ENCODE data around the gene STAT3. TPM values are rescaled to one million over a fixed set of nuclear protein-coding genes. Genes with fewer than 3 reads are reported as not detected.
"Not testable (repeated sequence)": the region's sequence is repeated elsewhere in the genome, so short reads cannot be mapped to it uniquely, and the experiment has no call there.

Gene STAT3
- total and polyA plus RNA-seq, 5 donors, result 46.9 to 192 (median 102) TPM

- DNase-seq, result no peak
- 65% methylated on average over 9 of the region's 9 CpGs for WGBS
- Histone ChIP-seq H3K4me1 (ENCODE audit: control insufficient read depth, insufficient read depth, low read length) (no peaks in the 10 kb centered on the region), H3K4me3 (ENCODE audit: low read length) (no peak overlapping the region), H3K27me3 (ENCODE audit: control insufficient read depth, insufficient read depth) (no peaks in the 10 kb centered on the region), H3K27ac (ENCODE audit: low read length) (no peak overlapping the region), H3K9me3 (ENCODE audit: control insufficient read depth, low read length) (no peaks in the 10 kb centered on the region)
- intact Hi-C loops (cut with DNase I), result no loop called here
- ATAC-seq, result no peak
Measured at GRCh38 chr17:42266918-42267766, 121.1 kb downstream of the STAT3 start.

- H3K4me3 ChIP-seq (ENCODE audit: low read length), result no peak overlapping the region
- WGBS, result 90% methylated on average over 2 of the region's 2 CpGs
- intact Hi-C loops (cut with DNase I), result no loop called here
Measured at GRCh38 chr17:42266462-42266861, 121.8 kb downstream of the STAT3 start.

GRCh38 chr17:42264366-42264765 lies 123.9 kb downstream of the STAT3 start:
- ATAC-seq; H3K27ac ChIP-seq (ENCODE audit: low read length); DNase-seq; H3K4me3 ChIP-seq (ENCODE audit: low read length); H3K9me3 ChIP-seq (ENCODE audit: control insufficient read depth, low read length); H3K4me1 ChIP-seq (ENCODE audit: control insufficient read depth, insufficient read depth, low read length); intact Hi-C loops (cut with DNase I); H3K27me3 ChIP-seq (ENCODE audit: control insufficient read depth, insufficient read depth): not testable (repeated sequence)
- no CpG with 5 or more reads among the region's 4 CpGs for WGBS

More at GRCh38 chr17:42266462-42266861, 121.8 kb downstream of the STAT3 start:
- Histone ChIP-seq H3K27ac (ENCODE audit: low read length) (no peak overlapping the region), H3K27me3 (ENCODE audit: control insufficient read depth, insufficient read depth) (no peaks in the 10 kb centered on the region), H3K4me1 (ENCODE audit: control insufficient read depth, insufficient read depth, low read length) (no peaks in the 10 kb centered on the region), H3K9me3 (ENCODE audit: control insufficient read depth, low read length) (no peaks in the 10 kb centered on the region)
- no peak for DNase-seq
- ATAC-seq, result no peak

Other genes starting within 250 kb of the STAT3 start
- 10 to 100 TPM; 39.9 to 58.1 (median 53.8) TPM for gene RAB5C, start 233.5 kb downstream of the STAT3 start, total RNA-seq
- gene RAB5C, start 233.5 kb downstream of the STAT3 start, polyA plus RNA-seq, result 55.0 TPM
- under 1 TPM in 3 of 4 donors, not detected in 1; 0.06 to 0.28 (median 0.14) TPM for gene KCNH4, start 207.3 kb downstream of the STAT3 start, total RNA-seq
- gene KCNH4, start 207.3 kb downstream of the STAT3 start, polyA plus RNA-seq, result 0.14 TPM
- not detected for gene HCRT, start 203.0 kb downstream of the STAT3 start, total RNA-seq
- gene HCRT, start 203.0 kb downstream of the STAT3 start, polyA plus RNA-seq, result not detected
- gene GHDC, start 193.9 kb downstream of the STAT3 start, total RNA-seq, result 10 to 100 TPM; 11.5 to 15.4 (median 13.1) TPM
- 10.5 TPM for gene GHDC, start 193.9 kb downstream of the STAT3 start, polyA plus RNA-seq
- gene STAT5B, start 112.1 kb downstream of the STAT3 start, total RNA-seq, result 10 to 100 TPM; 39.4 to 46.3 (median 40.5) TPM
- 19.7 TPM for gene STAT5B, start 112.1 kb downstream of the STAT3 start, polyA plus RNA-seq
- 10 to 100 TPM; 20.8 to 30.5 (median 23.3) TPM for gene STAT5A, start 99.9 kb downstream of the STAT3 start, total RNA-seq
- gene STAT5A, start 99.9 kb downstream of the STAT3 start, polyA plus RNA-seq, result 8.1 TPM
- 100 to 1,000 TPM; 173 to 256 (median 203) TPM for gene CAVIN1, start 34.8 kb upstream of the STAT3 start, total RNA-seq
- gene CAVIN1, start 34.8 kb upstream of the STAT3 start, polyA plus RNA-seq, result 153 TPM
- gene ATP6V0A1, start 70.4 kb upstream of the STAT3 start, total RNA-seq, result 10 to 100 TPM; 42.1 to 57.7 (median 48.8) TPM
- 33.4 TPM for gene ATP6V0A1, start 70.4 kb upstream of the STAT3 start, polyA plus RNA-seq
- 10 to 100 TPM; 11.3 to 18.8 (median 15.0) TPM for gene NAGLU, start 147.8 kb upstream of the STAT3 start, total RNA-seq
- 13.7 TPM for gene NAGLU, start 147.8 kb upstream of the STAT3 start, polyA plus RNA-seq
- gene HSD17B1, start 164.5 kb upstream of the STAT3 start, total RNA-seq, result 1 to 10 TPM; 1.2 to 1.6 (median 1.4) TPM
- 2.5 TPM for gene HSD17B1, start 164.5 kb upstream of the STAT3 start, polyA plus RNA-seq
- gene COASY, start 173.7 kb upstream of the STAT3 start, total RNA-seq, result 10 to 100 TPM; 32.4 to 45.5 (median 40.0) TPM
- gene COASY, start 173.7 kb upstream of the STAT3 start, polyA plus RNA-seq, result 30.2 TPM
- gene MLX, start 178.7 kb upstream of the STAT3 start, total RNA-seq, result 10 to 100 TPM; 46.9 to 63.8 (median 54.2) TPM
- gene MLX, start 178.7 kb upstream of the STAT3 start, polyA plus RNA-seq, result 65.0 TPM
- gene PSMC3IP, start 189.3 kb upstream of the STAT3 start, total RNA-seq, result 1 to 10 TPM; 1.4 to 3.3 (median 2.5) TPM
- 2.2 TPM for gene PSMC3IP, start 189.3 kb upstream of the STAT3 start, polyA plus RNA-seq
- gene RETREG3, start 220.9 kb upstream of the STAT3 start, total RNA-seq, result 10 to 100 TPM; 23.9 to 27.0 (median 25.5) TPM
- 13.0 TPM for gene RETREG3, start 220.9 kb upstream of the STAT3 start, polyA plus RNA-seq
- 10 to 100 TPM; 34.3 to 60.7 (median 46.0) TPM for gene TUBG1, start 221.2 kb upstream of the STAT3 start, total RNA-seq
- gene TUBG1, start 221.2 kb upstream of the STAT3 start, polyA plus RNA-seq, result 48.9 TPM